HG03575 (cell line): ENCODE data around the gene PITX3.

Experiments
- ATAC-seq: cut with Tn5 transposase; IDR thresholded peaks from one replicate; pipeline ENCODE4 v1.9.1; 2021; ENCODE audit not compliant: unreplicated experiment, insufficient number of reproducible peaks, low FRiP score; ENCODE audit errors: extremely low read depth

The PITX3 gene

GRCh38 chr10:102241444-102242117 is at the start of gene PITX3:
Gene PITX3 (minus strand): TSS chr10:102241512. CDS start chr10:102232080, 9,432 bp downstream.
- no peak for ATAC-seq

- no peak for ATAC-seq
These were observed 48.5 kb upstream of the PITX3 start for GRCh38 chr10:102289840-102290239.

- no peak for ATAC-seq
These were observed 48.0 kb upstream of the PITX3 start for GRCh38 chr10:102289356-102289755.

GRCh38 chr10:102287991-102288390 is 46.7 kb upstream of the PITX3 start:
- no peak for ATAC-seq

- no peak for ATAC-seq
These were observed 46.2 kb upstream of the PITX3 start for GRCh38 chr10:102287538-102287937.

GRCh38 chr10:102286216-102286615 is 44.9 kb upstream of the PITX3 start:
- ATAC-seq = no peak

GRCh38 chr10:102285133-102285532 is 43.8 kb upstream of the PITX3 start:
- no peak for ATAC-seq

GRCh38 chr10:102284531-102284930 is 43.2 kb upstream of the PITX3 start:
- ATAC-seq = no peak

GRCh38 chr10:102283890-102284289 is 42.6 kb upstream of the PITX3 start:
- no peak for ATAC-seq

GRCh38 chr10:102283488-102283887 is 42.2 kb upstream of the PITX3 start:
- no peak for ATAC-seq

GRCh38 chr10:102281102-102281487 is 39.8 kb upstream of the PITX3 start:
- no peak for ATAC-seq

- ATAC-seq = no peak
These were observed 39.2 kb upstream of the PITX3 start for GRCh38 chr10:102280397-102281101.

- no peak for ATAC-seq
These were observed 37.8 kb upstream of the PITX3 start for GRCh38 chr10:102279104-102279503.

GRCh38 chr10:102275343-102275742 is 34.0 kb upstream of the PITX3 start:
- no peak for ATAC-seq

- ATAC-seq = no peak
These were observed 32.8 kb upstream of the PITX3 start for GRCh38 chr10:102274062-102274461.

- no peak for ATAC-seq
These were observed 27.7 kb upstream of the PITX3 start for GRCh38 chr10:102269017-102269416.

GRCh38 chr10:102268375-102268888 is 27.1 kb upstream of the PITX3 start:
- no peak for ATAC-seq

- no peak for ATAC-seq
These were observed 26.4 kb upstream of the PITX3 start for GRCh38 chr10:102267748-102268147.

GRCh38 chr10:102266670-102267069 is 25.4 kb upstream of the PITX3 start:
- no peak for ATAC-seq

GRCh38 chr10:102264371-102264770 is 23.1 kb upstream of the PITX3 start:
- ATAC-seq = no peak
